HG03460 (cell line): ENCODE results near the gene CDKAL1.

ENCODE experiments used
- ATAC-seq: cut with Tn5 transposase; IDR thresholded peaks from one replicate; pipeline ENCODE4 v1.9.1; 2021; ENCODE audit not compliant: unreplicated experiment

Gene CDKAL1

GRCh38 chr6:21157186-21157929, 623.1 kb downstream of the CDKAL1 start:
- ATAC-seq: peak; percentile 58

DNA sequence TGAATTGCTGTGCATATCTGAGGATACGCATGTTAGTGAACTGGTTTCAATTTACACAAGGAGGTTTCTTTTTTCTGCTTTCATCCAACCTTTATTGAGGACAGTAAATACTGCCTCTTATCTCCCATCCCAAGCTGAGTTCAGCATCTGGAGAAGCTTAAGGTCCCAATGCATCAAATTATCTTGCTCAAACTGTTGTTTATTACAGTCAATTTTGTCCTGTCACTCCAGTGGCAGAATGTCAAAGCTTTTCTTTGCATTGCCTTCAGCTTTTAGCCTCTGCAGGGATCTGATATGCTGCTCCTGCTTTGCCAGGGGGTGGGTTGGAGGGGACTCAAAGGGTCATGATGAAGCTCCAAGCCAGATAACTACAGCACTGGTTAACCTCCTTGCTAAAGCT, 623.9 kb downstream of the CDKAL1 start:
- ATAC-seq: no peak

GRCh38 chr6:21158873-21159272, 624.6 kb downstream of the CDKAL1 start:
- ATAC-seq: peak; percentile 41

GRCh38 chr6:21159465-21159864, 625.2 kb downstream of the CDKAL1 start:
- ATAC-seq: no peak

DNA sequence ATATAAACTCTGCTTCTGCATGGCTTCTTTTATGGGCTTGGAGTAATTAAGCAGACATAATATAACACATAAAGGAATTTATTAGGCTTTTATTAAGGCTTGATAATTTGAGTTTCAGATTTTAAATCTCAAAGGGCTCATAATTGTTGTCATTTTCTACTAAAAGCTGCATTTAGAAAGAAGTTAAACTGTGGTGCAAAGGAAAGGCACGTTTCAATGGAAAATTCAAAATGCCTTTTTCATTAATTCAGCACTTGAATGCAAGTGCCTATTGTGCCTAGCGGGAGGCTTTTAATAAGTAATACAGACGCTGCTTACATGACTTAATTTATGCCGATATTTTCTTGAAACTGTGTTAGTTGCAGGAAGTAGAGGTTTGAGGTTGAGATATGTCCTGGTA, 627.5 kb downstream of the CDKAL1 start:
- ATAC-seq: no peak

DNA sequence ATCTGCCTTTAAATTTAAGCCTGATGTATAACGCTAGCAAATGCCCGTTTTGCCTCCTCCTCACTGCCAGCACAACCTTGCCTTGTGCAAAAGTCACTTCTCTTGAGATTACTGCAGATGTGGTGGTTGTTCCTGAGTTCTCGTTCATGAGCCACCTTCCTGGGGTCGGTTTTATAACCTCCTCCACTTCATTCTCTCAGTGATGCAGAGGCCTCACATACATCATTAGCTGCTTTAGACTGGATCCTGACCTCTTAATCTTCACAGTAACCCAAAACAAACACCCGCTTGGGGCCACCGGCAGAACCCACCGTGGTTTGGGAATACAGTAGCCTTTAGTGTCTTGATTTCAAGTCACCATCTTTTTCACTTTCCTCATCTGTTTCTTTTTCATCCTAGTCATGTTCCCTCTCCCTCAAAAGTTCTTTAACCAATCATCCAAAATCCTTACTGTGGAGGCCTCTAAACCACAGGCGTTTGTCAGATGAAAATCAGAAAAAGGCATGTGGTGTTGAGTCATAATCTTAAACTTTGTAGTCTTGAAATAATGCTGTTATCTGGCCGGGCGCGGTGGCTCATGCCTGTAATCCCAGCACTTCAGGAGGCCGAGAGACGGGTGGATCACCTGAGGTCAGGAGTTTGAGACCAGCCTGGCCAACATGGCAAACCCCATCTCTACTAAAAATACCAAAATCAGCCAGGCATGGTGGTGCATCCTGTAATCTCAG, 629.0 kb downstream of the CDKAL1 start:
- no peak for ATAC-seq

- ATAC-seq: no peak
These were observed 629.6 kb downstream of the CDKAL1 start for GRCh38 chr6:21163838-21164180.

DNA sequence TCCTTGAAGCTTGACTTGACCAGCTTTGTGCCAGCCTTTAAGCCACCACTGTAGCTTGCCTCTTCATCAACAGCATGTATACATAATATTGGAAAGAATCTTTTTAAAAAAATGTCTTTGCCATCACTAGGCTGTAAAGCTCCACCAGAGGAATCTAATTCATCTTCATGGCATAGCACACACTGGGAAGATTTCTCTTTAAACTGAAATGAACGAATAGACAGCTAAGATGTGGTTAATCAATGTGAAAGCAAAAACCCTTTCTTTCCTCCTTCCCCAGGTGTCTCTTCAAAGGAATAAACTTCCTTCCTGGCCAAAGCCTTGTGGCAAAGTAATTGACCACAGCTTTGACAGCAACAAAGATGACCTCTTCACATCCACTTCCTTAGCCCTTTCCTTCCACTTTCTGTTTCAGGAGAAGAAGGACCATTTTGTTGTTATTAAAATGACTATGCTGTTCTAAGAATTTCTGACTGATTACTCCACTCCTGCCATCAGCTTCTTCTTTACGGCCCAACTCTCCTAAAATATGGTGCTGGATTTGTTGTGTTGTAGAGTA, 630.6 kb downstream of the CDKAL1 start:
- ATAC-seq: peak; percentile 59

GRCh38 chr6:21166754-21167153, 632.5 kb downstream of the CDKAL1 start:
- peak; percentile 58 for ATAC-seq

DNA sequence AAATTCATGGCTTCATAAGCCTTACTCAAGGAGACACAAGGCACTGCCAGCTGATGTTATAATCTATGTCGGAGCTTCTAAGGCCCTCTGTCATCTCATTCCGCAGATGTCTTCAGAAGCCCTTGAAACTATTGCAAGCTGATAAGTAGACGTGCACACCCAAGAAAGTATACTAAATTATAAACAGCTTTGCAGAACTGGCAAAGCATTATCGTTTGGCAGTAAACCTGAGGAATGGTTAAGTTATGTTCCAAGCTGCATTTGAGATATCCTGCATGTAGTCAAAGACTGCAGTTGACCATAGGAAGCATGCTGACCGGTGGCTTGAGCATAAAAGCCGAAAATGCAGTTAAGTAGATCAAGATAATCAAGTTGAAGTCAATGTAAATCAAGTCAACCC, 633.5 kb downstream of the CDKAL1 start:
- no peak for ATAC-seq

DNA sequence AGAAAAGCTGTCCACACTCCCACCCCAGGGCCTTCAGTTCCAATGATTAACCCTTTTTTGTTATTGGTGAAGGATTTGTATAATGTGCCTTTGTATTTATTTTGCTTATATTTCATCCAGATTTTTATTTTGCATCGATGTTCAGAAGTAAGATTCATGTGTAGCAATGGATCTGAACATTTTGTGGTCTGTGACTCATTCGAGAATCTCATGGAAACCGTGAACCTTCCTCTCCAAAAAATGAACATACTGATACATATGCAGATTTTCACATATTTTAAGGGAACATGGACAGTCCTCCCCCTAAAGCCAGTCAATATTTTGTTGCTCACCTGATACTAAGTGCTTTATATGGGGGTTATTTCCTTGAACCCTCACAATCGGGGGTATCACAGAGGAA, 637.5 kb downstream of the CDKAL1 start:
- no peak for ATAC-seq

- ATAC-seq: no peak
These were observed 638.8 kb downstream of the CDKAL1 start for GRCh38 chr6:21173031-21173430.

DNA sequence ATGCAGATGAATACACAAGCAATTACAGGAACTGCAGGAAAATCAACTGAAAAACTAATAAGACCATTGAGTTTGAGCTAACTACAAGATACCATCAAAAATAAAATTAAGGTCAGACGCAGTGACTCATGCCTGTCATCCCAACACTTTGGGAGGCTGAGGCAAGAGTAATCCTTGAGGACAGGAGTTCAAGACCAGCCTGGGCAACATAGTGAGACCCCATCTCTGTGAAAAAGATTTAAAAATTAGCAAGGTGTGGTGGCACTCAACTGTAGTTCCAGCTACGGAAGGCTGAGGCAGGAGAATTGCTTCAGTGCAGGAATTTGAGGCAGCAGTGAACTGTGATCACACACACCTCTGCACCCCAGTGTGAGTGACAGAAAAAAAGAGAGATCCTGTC, 639.4 kb downstream of the CDKAL1 start:
- ATAC-seq: no peak

- no peak for ATAC-seq
These were observed 641.9 kb downstream of the CDKAL1 start for GRCh38 chr6:21176197-21176596.

DNA sequence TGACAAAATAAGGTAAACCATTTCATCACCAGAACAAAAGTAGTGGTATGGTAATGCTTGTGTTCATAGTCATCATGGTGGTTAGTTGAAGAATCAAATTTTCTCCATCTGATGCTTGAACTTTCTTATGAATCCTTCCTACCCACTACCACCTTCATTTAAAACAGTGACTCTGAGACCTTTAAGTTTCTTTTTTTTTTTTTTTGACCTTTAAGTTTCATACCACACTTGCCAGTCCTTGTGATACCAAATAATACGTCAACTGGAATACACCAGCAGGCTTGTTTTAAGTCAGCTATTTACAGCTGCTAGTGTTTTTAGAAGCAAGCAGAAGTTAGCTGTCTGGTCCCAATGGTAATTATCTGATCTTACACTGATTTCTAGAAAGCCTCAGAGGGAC, 645.9 kb downstream of the CDKAL1 start:
- peak; percentile 71 for ATAC-seq

DNA sequence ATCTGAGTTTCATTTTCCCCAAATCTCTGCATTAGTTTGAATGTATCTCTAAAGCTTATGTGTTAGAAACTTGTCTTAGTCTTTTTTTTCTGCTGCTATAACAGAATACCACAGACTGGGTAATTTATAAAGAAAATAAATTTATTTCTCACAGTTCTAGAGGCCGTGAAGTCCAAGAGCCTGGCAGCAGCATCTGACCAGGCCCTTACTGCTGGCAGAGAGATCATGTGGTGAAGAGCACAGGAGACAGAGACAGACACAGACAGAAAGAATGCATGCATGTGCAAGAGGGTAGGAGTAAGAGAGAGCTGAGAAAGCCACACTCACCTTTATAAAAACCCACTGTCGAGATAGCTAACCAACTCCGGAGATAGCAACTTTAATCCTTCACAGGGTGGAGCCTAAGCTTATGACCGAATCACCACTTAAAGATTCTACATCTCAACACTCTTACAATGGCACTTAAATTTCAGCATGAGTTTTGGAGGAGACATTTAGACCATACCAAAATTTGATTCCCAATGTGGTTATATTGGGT, 646.6 kb downstream of the CDKAL1 start:
- no peak for ATAC-seq

- peak; percentile 61 for ATAC-seq
These were observed 647.6 kb downstream of the CDKAL1 start for GRCh38 chr6:21181866-21182265.

- no peak for ATAC-seq
These were observed 648.3 kb downstream of the CDKAL1 start for GRCh38 chr6:21182589-21182988.

DNA sequence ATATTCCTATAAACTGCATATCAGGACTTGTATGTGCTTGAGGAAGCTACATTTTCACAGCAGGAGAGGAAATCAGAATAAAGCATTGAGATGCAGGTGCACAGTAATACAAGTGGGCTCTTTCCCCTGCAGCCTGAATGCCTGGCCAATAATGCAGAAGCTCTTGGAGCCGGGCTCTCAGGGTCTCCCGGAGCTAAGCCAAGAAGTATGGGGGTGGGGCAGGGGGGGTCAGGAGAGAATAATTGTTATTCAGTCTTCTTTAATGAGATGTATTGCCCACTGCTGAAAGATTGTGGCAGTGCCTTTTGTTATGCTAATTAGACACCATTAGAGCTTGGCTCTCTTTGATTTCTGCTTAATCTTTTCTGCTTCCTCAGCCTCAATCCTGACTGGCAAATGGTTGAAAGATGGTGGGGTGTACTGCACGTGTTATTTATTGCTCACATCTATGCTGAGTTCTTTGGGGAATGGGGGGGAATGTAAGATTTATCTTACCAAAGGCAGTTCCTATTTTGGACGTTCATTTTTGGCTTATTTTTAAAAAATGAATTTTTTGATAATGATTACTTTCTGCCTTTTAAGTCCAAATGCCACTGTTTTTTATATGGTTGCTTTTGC, 651.7 kb downstream of the CDKAL1 start:
- ATAC-seq: no peak

- ATAC-seq: no peak
These were observed 652.3 kb downstream of the CDKAL1 start for GRCh38 chr6:21186479-21187055.

DNA sequence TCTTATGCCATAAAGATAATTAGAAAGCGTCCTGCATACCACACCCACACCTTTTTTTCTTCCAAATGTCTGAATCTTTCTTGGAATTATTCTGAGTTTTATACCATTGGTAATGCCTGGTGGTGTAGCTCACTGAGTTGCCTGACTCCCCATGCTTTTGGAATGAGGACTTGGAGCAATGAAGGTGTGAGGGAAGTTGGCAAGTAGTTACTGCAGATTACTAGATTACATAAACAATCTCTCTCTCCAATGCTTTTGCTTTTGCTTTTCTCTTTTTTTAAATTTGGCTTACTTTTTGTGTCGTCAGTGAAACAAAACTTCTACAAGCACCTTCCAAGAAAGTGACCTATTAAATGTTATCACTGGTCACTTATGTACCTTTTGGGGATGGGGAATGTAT, 653.2 kb downstream of the CDKAL1 start:
- no peak for ATAC-seq
